SK-N-SH (cell line): ENCODE measurements around the gene TLX3. TPM values are rescaled to one million over a fixed set of nuclear protein-coding genes. Genes with fewer than 3 reads are reported as not detected.

Experiments used
- CTCF ChIA-PET: fragments of 300-600, 350-600 bp; formaldehyde crosslinking; extraction: SDS; loops from one replicate; lab custom pipeline; 2021; lab: Yijun Ruan, JAX
- POLR2A ChIA-PET: fragments of 350-600 bp; sonication (Branson Sonifier 250); formaldehyde crosslinking; extraction: SDS; loops from one replicate; lab custom pipeline; 2020; ENCODE audit warnings: antibody characterized with exemption, inconsistent platforms; lab: Yijun Ruan, JAX
- DNase-seq: peaks from one replicate; pipeline ENCODE4 v3.0.0; 2012
- H2AFZ ChIP-seq: fragments of 200-600 bp; sonication (generic); 2 replicates; pipeline ENCODE4 v1.8.1; 2016; ENCODE audit warnings: antibody characterized with exemption, mild to moderate bottlenecking, low read depth
- H3F3A ChIP-seq: fragments of 200-600 bp; sonication (generic); replicated peaks from 2 replicates; pipeline ENCODE3; 2016; ENCODE audit warnings: antibody characterized with exemption, mild to moderate bottlenecking; ENCODE audit not compliant: insufficient read depth
- H3K27ac ChIP-seq, 2 experiments: fragments of 200-500 bp in 1 of 2; fragments of 200-600 bp in 1 of 2; sonication (Bioruptor generic) in 1 of 2; sonication (generic), shearing (Covaris generic) in 1 of 2; 2 replicates each; pipeline versions ENCODE4 v1.5.1 to v1.6.1; 2014 to 2016; ENCODE audit warnings: low read depth in 2 of 2, inconsistent platforms in 1 of 2, low read length in 1 of 2, mild to moderate bottlenecking in 1 of 2, mixed read lengths in 1 of 2
- H3K27me3 ChIP-seq: fragments of 200-600 bp; sonication (generic), shearing (Covaris generic); 2 replicates; pipeline ENCODE4 v1.6.1; 2016; ENCODE audit warnings: mixed run types; ENCODE audit not compliant: insufficient read depth
- H3K36me3 ChIP-seq, 2 experiments: fragments of 200-500 bp in 1 of 2; fragments of 200-600 bp in 1 of 2; sonication (Bioruptor generic) in 1 of 2; sonication (generic) in 1 of 2; replicated peaks in 1 of 2; 2 replicates each; pipeline versions ENCODE3 to v1.5.1; 2014 to 2016; ENCODE audit warnings: low read length in 1 of 2, mild to moderate bottlenecking in 1 of 2; ENCODE audit not compliant: insufficient read depth in 2 of 2, control insufficient read depth in 1 of 2
- H3K4me1 ChIP-seq, 2 experiments: fragments of 200-500 bp in 1 of 2; fragments of 200-600 bp in 1 of 2; sonication (Bioruptor generic) in 1 of 2; sonication (generic), shearing (Covaris generic) in 1 of 2; 2 replicates each; pipeline versions ENCODE4 v1.5.1 to v1.6.1; 2014 to 2016; ENCODE audit warnings: low read depth in 1 of 2, low read length in 1 of 2, mixed run types in 1 of 2; ENCODE audit not compliant: insufficient read depth in 2 of 2, control insufficient read depth in 1 of 2
- H3K4me2 ChIP-seq: fragments of 200-600 bp; sonication (generic), shearing (Covaris generic); 2 replicates; pipeline ENCODE4 v1.6.1; 2017; ENCODE audit warnings: mixed run types
- H3K4me3 ChIP-seq, 2 experiments: fragments of 200-500 bp in 1 of 2; fragments of 200-600 bp in 1 of 2; sonication (Bioruptor generic) in 1 of 2; sonication (generic), shearing (Covaris generic) in 1 of 2; 2 replicates each; pipeline versions ENCODE4 v1.5.1 to v1.8.1; 2014 to 2016; ENCODE audit warnings: low read depth in 2 of 2, inconsistent platforms in 1 of 2, low read length in 1 of 2, mild to moderate bottlenecking in 1 of 2, mixed read lengths in 1 of 2, moderate library complexity in 1 of 2
- H3K79me2 ChIP-seq: fragments of 200-600 bp; sonication (generic); 2 replicates; pipeline ENCODE4 v1.8.1; 2017; ENCODE audit warnings: mild to moderate bottlenecking; ENCODE audit not compliant: insufficient read depth
- H3K9ac ChIP-seq: fragments of 200-600 bp; sonication (generic); 2 replicates; pipeline ENCODE4 v1.6.1; 2017; ENCODE audit warnings: mixed run types
- H3K9me2 ChIP-seq: fragments of 200-600 bp; sonication (generic); 2 replicates; pipeline ENCODE4 v1.6.1; 2017; ENCODE audit warnings: mixed run types
- H3K9me3 ChIP-seq: fragments of 200-600 bp; sonication (generic); 2 replicates; pipeline ENCODE4 v1.6.1; 2017; ENCODE audit warnings: mixed run types, mild to moderate bottlenecking, moderate library complexity
- H4K20me1 ChIP-seq: fragments of 200-600 bp; sonication (generic); 2 replicates; pipeline ENCODE4 v1.6.1; 2017; ENCODE audit warnings: mild to moderate bottlenecking, mixed run types; ENCODE audit not compliant: insufficient read depth
- EP300 ChIP-seq, 2 experiments: IDR thresholded peaks; 2 replicates each; pipeline versions ENCODE4 v1.4.0 to v1.6.1; 2012; ENCODE audit warnings: borderline replicate concordance in 1 of 2, low read depth in 1 of 2, low read length in 1 of 2
- EZH2phosphoT487 ChIP-seq: fragments of 200-600 bp; sonication (generic); IDR thresholded peaks from 2 replicates; pipeline ENCODE4 v1.6.1; 2017; ENCODE audit warnings: low read depth, mixed run types, mild to moderate bottlenecking, antibody characterized with exemption, moderate library complexity, borderline replicate concordance
- FOSL2 ChIP-seq: IDR thresholded peaks from 2 replicates; pipeline ENCODE4 v1.4.0; 2012; ENCODE audit warnings: low read depth, mild to moderate bottlenecking, moderate library complexity, borderline replicate concordance
- FOXM1 ChIP-seq: IDR thresholded peaks from 2 replicates; pipeline ENCODE4 v1.4.0; 2012; ENCODE audit warnings: low read depth, mild to moderate bottlenecking
- GABPA ChIP-seq: IDR thresholded peaks from 2 replicates; pipeline ENCODE4 v1.4.0; 2012; ENCODE audit warnings: low read depth, mild to moderate bottlenecking
- GATA2 ChIP-seq: sonication (generic); formaldehyde crosslinking; IDR thresholded peaks from 2 replicates; pipeline ENCODE4 v1.5.0; 2020; ENCODE audit warnings: mild to moderate bottlenecking, missing genetic modification reagents
- MEF2A ChIP-seq: IDR thresholded peaks from 2 replicates; pipeline ENCODE4 v1.4.0; 2012; ENCODE audit warnings: low read depth, borderline replicate concordance
- MXI1 ChIP-seq: IDR thresholded peaks from 2 replicates; pipeline ENCODE4 v1.6.1; 2012; ENCODE audit warnings: mild to moderate bottlenecking, low read depth, low read length, improper control_type of control experiment
- NRF1 ChIP-seq: IDR thresholded peaks from 2 replicates; pipeline ENCODE4 v1.6.1; 2012; ENCODE audit warnings: low read depth, mild to moderate bottlenecking, low read length
- RXRA ChIP-seq: IDR thresholded peaks from 2 replicates; pipeline ENCODE4 v1.4.0; 2012; ENCODE audit warnings: low read depth, mild to moderate bottlenecking, borderline replicate concordance
- SIN3A ChIP-seq: IDR thresholded peaks from 2 replicates; pipeline ENCODE4 v1.6.1; 2012; ENCODE audit warnings: low read depth, mild to moderate bottlenecking, low read length, moderate library complexity, borderline replicate concordance
- TAF1 ChIP-seq: IDR thresholded peaks from 2 replicates; pipeline ENCODE4 v1.6.1; 2012; ENCODE audit warnings: low read depth, mild to moderate bottlenecking, low read length, moderate library complexity, borderline replicate concordance
- TEAD4 ChIP-seq: IDR thresholded peaks from 2 replicates; pipeline ENCODE4 v1.4.0; 2012; ENCODE audit warnings: mild to moderate bottlenecking, borderline replicate concordance; ENCODE audit not compliant: insufficient read depth
- USF2 ChIP-seq: fragments of 150-350 bp; IDR thresholded peaks from 2 replicates; pipeline ENCODE4 v1.6.1; 2017; ENCODE audit warnings: antibody characterized with exemption, low read length, low read depth, borderline replicate concordance
- YY1 ChIP-seq: IDR thresholded peaks from 2 replicates; pipeline ENCODE4 v1.4.0; 2012; ENCODE audit warnings: low read depth, mild to moderate bottlenecking
- WGBS: methylation state at CpG from one replicate; pipeline ENCODE4 v1.1.6; 2017; ENCODE audit warnings: low lambda C conversion rate; 5-methylcytosine and 5-hydroxymethylcytosine counted together
- polyA plus RNA-seq, 3 experiments: library from polyadenylated mRNA; depleted of rRNA; stranded (reverse); fragments of >200 nt; gene quantifications; 2 replicates each; pipeline ENCODE4 v1.2.3, GENCODE V29; 2012
- TF ChIP-seq, protein P1 (sequence below): IDR thresholded peaks from 2 replicates; pipeline ENCODE4 v1.4.0; 2012; ENCODE audit warnings: low read depth
- TF ChIP-seq, protein P2 (sequence below): IDR thresholded peaks from 2 replicates; pipeline ENCODE4 v1.4.0; 2012; ENCODE audit warnings: low read depth, borderline replicate concordance
- TF ChIP-seq, protein P3 (sequence below): IDR thresholded peaks from 2 replicates; pipeline ENCODE4 v1.4.0; 2012; ENCODE audit warnings: low read depth, borderline replicate concordance

TLX3 gene
- polyA plus RNA-seq, 1 of the 3 experiments (the other 2 are of a cell fraction) = 4.7 TPM

DNA sequence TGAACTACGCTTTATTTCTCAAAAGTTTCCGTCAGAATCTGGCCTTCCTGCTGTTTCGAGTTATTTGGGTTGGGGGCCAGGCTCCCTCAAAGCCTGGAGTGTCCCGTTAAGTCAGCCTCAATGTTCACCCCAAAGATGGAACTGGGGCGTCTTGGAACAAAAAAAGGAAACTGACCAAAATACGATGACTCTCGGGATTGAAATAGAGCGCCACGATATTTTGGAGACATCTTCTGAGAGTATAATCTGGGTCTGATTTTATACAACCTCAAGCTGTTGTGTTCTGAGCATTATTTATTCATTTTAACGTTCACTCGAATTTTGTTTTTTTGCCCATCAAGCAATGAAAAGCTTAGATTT is 28.1 kb downstream of the TLX3 start:
- H3K27ac ChIP-seq = no peak overlapping the region
- TF ChIP-seq EZH2phosphoT487 = no peak
- TF ChIP-seq FOXM1 = no peak
- no peak for TF ChIP-seq MXI1
- no peak for TF ChIP-seq USF2
- TF ChIP-seq TEAD4 = no peak
- no peak for TF ChIP-seq MEF2A
- no peak for TF ChIP-seq FOSL2
- no peak for TF ChIP-seq GATA2 (CRISPR knock-in tag)
- no peak for TF ChIP-seq SIN3A
- no peak for TF ChIP-seq RXRA
- no peak for TF ChIP-seq NRF1
- TF ChIP-seq, all 33 proteins: peak for 0
- ChIA-PET CTCF (interaction anchor here (1.4 kb wide), 1 partner anchor 29 kb away, joined by 5 read pairs; the partner anchor contains the start of gene TLX3), POLR2A (no interaction called here)
- Histone ChIP-seq H3K4me1 (peaks cover 0 to 6% of the 10 kb centered on the region in 2 experiments; a peak in 1 of 4 replicates), H3K79me2 (no peaks in the 10 kb centered on the region), H3K4me2 (no peak overlapping the region), H2AFZ (no peak overlapping the region), H3K27me3 (no peaks in the 10 kb centered on the region), H3F3A (no peaks in the 10 kb centered on the region), H4K20me1 (no peaks in the 10 kb centered on the region), H3K36me3 (no peaks in the 10 kb centered on the region), H3K9me3 (no peaks in the 10 kb centered on the region), H3K9ac (no peak overlapping the region), H3K4me3 (no peak overlapping the region; a peak in 1 of 4 replicates), H3K9me2 (no peaks in the 10 kb centered on the region)
- WGBS = 73% methylated on average over 11 of the region's 11 CpGs
- no peak for DNase-seq

DNA sequence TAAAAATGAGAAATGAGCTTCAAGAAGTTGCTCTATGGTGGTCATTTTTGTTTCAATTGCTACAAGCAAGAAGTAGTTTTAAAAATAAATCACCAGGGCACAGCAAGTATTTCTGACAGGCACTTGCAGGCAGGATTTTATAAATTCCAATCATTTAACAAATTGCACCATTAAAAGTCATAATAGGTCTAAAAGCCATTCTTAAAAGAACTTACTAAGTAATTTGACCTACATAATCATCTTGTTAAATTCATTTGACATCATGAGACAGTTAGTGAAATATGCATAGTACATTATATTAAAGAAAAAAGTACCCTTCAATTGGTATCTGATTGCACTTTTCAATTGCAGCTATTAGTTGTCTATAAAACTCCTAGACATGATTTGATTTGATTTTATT is 31.0 kb downstream of the TLX3 start:
- DNase-seq = no peak
- Histone ChIP-seq H3K9me2 (no peaks in the 10 kb centered on the region), H4K20me1 (no peaks in the 10 kb centered on the region), H3K79me2 (no peaks in the 10 kb centered on the region), H3K4me1 (peaks cover 0 to 8% of the 10 kb centered on the region in 2 experiments; a peak in 1 of 4 replicates), H3K27ac (no peak overlapping the region), H3K36me3 (no peaks in the 10 kb centered on the region), H3F3A (no peaks in the 10 kb centered on the region), H2AFZ (no peak overlapping the region), H3K4me3 (no peak overlapping the region), H3K4me2 (no peak overlapping the region), H3K27me3 (no peaks in the 10 kb centered on the region), H3K9ac (no peak overlapping the region), H3K9me3 (no peaks in the 10 kb centered on the region)
- ChIA-PET CTCF (interaction anchor here (0.6 to 4.3 kb wide), 7 partner anchors 16 to 596 kb away, joined by 3 to 62 read pairs (median 3); no protein-coding TSS in a partner anchor), POLR2A (no interaction called here)
- TF ChIP-seq TAF1 = no peak

GRCh38 chr5:171340491-171340890 is 31.4 kb downstream of the TLX3 start:
- peaks cover 0 to 6% of the 10 kb centered on the region in 2 experiments; a peak in 1 of 4 replicates for H3K4me1 ChIP-seq
- no peaks in the 10 kb centered on the region for H3K9me3 ChIP-seq
- no peak overlapping the region for H3K4me2 ChIP-seq
- H3F3A ChIP-seq = no peaks in the 10 kb centered on the region
- TF ChIP-seq GABPA (no peak), FOSL2 (no peak), TAF1 (no peak), YY1 (no peak), GATA2 (CRISPR knock-in tag) (no peak), USF2 (no peak), EP300 (IDR thresholded peaks at IDR 0.05; ENCODE audit: borderline replicate concordance in 1 of 2, low read depth in 1 of 2, low read length in 1 of 2) (no peak)
- TF ChIP-seq, protein P1, sequence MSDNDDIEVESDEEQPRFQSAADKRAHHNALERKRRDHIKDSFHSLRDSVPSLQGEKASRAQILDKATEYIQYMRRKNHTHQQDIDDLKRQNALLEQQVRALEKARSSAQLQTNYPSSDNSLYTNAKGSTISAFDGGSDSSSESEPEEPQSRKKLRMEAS = no peak
- TF ChIP-seq, protein P2, sequence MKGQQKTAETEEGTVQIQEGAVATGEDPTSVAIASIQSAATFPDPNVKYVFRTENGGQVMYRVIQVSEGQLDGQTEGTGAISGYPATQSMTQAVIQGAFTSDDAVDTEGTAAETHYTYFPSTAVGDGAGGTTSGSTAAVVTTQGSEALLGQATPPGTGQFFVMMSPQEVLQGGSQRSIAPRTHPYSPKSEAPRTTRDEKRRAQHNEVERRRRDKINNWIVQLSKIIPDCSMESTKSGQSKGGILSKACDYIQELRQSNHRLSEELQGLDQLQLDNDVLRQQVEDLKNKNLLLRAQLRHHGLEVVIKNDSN = no peak
- TF ChIP-seq, protein P3, sequence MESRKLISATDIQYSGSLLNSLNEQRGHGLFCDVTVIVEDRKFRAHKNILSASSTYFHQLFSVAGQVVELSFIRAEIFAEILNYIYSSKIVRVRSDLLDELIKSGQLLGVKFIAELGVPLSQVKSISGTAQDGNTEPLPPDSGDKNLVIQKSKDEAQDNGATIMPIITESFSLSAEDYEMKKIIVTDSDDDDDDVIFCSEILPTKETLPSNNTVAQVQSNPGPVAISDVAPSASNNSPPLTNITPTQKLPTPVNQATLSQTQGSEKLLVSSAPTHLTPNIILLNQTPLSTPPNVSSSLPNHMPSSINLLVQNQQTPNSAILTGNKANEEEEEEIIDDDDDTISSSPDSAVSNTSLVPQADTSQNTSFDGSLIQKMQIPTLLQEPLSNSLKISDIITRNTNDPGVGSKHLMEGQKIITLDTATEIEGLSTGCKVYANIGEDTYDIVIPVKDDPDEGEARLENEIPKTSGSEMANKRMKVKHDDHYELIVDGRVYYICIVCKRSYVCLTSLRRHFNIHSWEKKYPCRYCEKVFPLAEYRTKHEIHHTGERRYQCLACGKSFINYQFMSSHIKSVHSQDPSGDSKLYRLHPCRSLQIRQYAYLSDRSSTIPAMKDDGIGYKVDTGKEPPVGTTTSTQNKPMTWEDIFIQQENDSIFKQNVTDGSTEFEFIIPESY = no peak
- ChIA-PET POLR2A (no interaction called here), CTCF (interaction anchor here (0.6 to 4.3 kb wide), 11 partner anchors 9 to 596 kb away, joined by 3 to 62 read pairs (median 4); no protein-coding TSS in a partner anchor)
- no peaks in the 10 kb centered on the region for H4K20me1 ChIP-seq
- no peak overlapping the region for H3K9ac ChIP-seq
- H3K27ac ChIP-seq = no peak overlapping the region
- H3K79me2 ChIP-seq = no peaks in the 10 kb centered on the region
- H3K36me3 ChIP-seq = no peaks in the 10 kb centered on the region
- no peak overlapping the region for H3K4me3 ChIP-seq
- H3K27me3 ChIP-seq = no peaks in the 10 kb centered on the region
- WGBS = 72% methylated on average over 6 of the region's 6 CpGs
- DNase-seq = no peak
- no peak overlapping the region for H2AFZ ChIP-seq
- no peaks in the 10 kb centered on the region for H3K9me2 ChIP-seq
